DMS79 (cell line): ENCODE measurements around the gene TNIP2.

Experiments used
- DNase-seq: peaks from one replicate; lab custom pipeline; 2025; lab: John Stamatoyannopoulos, UW

TNIP2 gene

GRCh38 chr4:2716236-2716635 is 39.9 kb downstream of the TNIP2 start:
- DNase-seq = no peak

GRCh38 chr4:2715426-2715825 is 40.7 kb downstream of the TNIP2 start:
- no peak for DNase-seq

GRCh38 chr4:2714918-2715317 is 41.2 kb downstream of the TNIP2 start:
- no peak for DNase-seq

GRCh38 chr4:2714061-2714770 is 41.9 kb downstream of the TNIP2 start:
- peak; percentile 29 for DNase-seq

GRCh38 chr4:2713337-2713736 is 42.8 kb downstream of the TNIP2 start:
- no peak for DNase-seq

GRCh38 chr4:2712261-2712842 is 43.8 kb downstream of the TNIP2 start:
- no peak for DNase-seq

GRCh38 chr4:2702770-2703169 is 53.4 kb downstream of the TNIP2 start:
- no peak for DNase-seq

GRCh38 chr4:2702361-2702760 is 53.8 kb downstream of the TNIP2 start:
- no peak for DNase-seq

- DNase-seq = no peak
These were observed 56.1 kb downstream of the TNIP2 start for GRCh38 chr4:2700031-2700430.

- DNase-seq = no peak
These were observed 56.6 kb downstream of the TNIP2 start for GRCh38 chr4:2699534-2699933.

GRCh38 chr4:2698951-2699505 is 57.1 kb downstream of the TNIP2 start:
- no peak for DNase-seq

- no peak for DNase-seq
These were observed 57.6 kb downstream of the TNIP2 start for GRCh38 chr4:2698504-2698903.

- no peak for DNase-seq
These were observed 58.1 kb downstream of the TNIP2 start for GRCh38 chr4:2697995-2698414.

- no peak for DNase-seq
These were observed 59.7 kb downstream of the TNIP2 start for GRCh38 chr4:2696423-2696822.

- no peak for DNase-seq
These were observed 60.6 kb downstream of the TNIP2 start for GRCh38 chr4:2695346-2696060.

GRCh38 chr4:2694691-2695090 is 61.4 kb downstream of the TNIP2 start:
- DNase-seq = no peak

GRCh38 chr4:2691952-2692435 is 64.1 kb downstream of the TNIP2 start:
- DNase-seq = no peak
